Caco-2 (cell line): Measurements from ENCODE around the gene VANGL1. TPM values are rescaled to one million over a fixed set of nuclear protein-coding genes. Genes with fewer than 3 reads are reported as not detected.
A peak's percentile ranks its signal among the peaks of the same experiment; 100 is the strongest.

ENCODE experiments used
- BruUV-seq: library from RNA; stranded (reverse); fragments of 400-500 nt; replicated peaks from 2 replicates; lab custom pipeline; 2021; lab: Mats Ljungman, UMichigan
- CTCF ChIA-PET: fragments of 300-600 bp; sonication (Branson Sonifier 250); formaldehyde crosslinking; loops from one replicate; lab custom pipeline; 2022; ENCODE audit warnings: antibody characterized with exemption; lab: Charles Lee
- POLR2A ChIA-PET: fragments of 300-600 bp; sonication (Branson Sonifier 250); formaldehyde crosslinking; loops from one replicate; lab custom pipeline; 2022; ENCODE audit warnings: antibody characterized with exemption; lab: Charles Lee
- DNase-seq, 2 experiments: peaks; one replicate each; pipeline versions ENCODE4 v3.0.0 to v3.0.0-alpha.2; 2020 to 2022
- H3K27me3 ChIP-seq: replicated peaks from 2 replicates; pipeline ENCODE4 v1.6.0; 2011; ENCODE audit warnings: low read length; ENCODE audit not compliant: control insufficient read depth, insufficient read depth
- H3K36me3 ChIP-seq: 2 replicates; pipeline ENCODE4 v1.5.1; 2011; ENCODE audit warnings: low read length; ENCODE audit not compliant: control insufficient read depth, insufficient read depth
- H3K4me1 ChIP-seq: fragments of 250-450 bp; sonication (Bioruptor Pico); 2 replicates; pipeline ENCODE4 v1.5.1; 2020; ENCODE audit warnings: mild to moderate bottlenecking
- H3K4me3 ChIP-seq: 2 replicates; pipeline ENCODE4 v1.5.1; 2011; ENCODE audit warnings: low read depth, mild to moderate bottlenecking, control low read depth, low read length
- H3K9me3 ChIP-seq: fragments of 250-450 bp; sonication (Bioruptor Pico); 2 replicates; pipeline ENCODE4 v1.5.1; 2020; ENCODE audit warnings: mild to moderate bottlenecking, moderate library complexity
- H3K27ac Mint-ChIP-seq: one replicate; pipeline ENCODE4 v1.8.0; 2022; ENCODE audit warnings: mixed read lengths; ENCODE audit not compliant: unreplicated experiment
- H3K27me3 Mint-ChIP-seq: one replicate; pipeline ENCODE4 v1.8.0; 2022; ENCODE audit warnings: mixed read lengths; ENCODE audit not compliant: insufficient read depth, unreplicated experiment
- H3K36me3 Mint-ChIP-seq: one replicate; pipeline ENCODE4 v1.8.0; 2022; ENCODE audit warnings: mild to moderate bottlenecking, mixed read lengths; ENCODE audit not compliant: insufficient read depth, unreplicated experiment
- H3K4me1 Mint-ChIP-seq: one replicate; pipeline ENCODE4 v1.8.0; 2022; ENCODE audit warnings: low read depth, mixed read lengths; ENCODE audit not compliant: unreplicated experiment
- H3K4me3 Mint-ChIP-seq: one replicate; pipeline ENCODE4 v1.8.0; 2022; ENCODE audit warnings: mild to moderate bottlenecking, moderate library complexity, mixed read lengths; ENCODE audit not compliant: unreplicated experiment
- H3K9me3 Mint-ChIP-seq: one replicate; pipeline ENCODE4 v1.8.0; 2022; ENCODE audit warnings: mixed read lengths; ENCODE audit not compliant: unreplicated experiment
- intact Hi-C: fragments of 100-400 bp; cut with micrococcal nuclease; formaldehyde crosslinking; loops from one replicate; pipeline ENCODE4 v1.10.0; 2022; ENCODE audit not compliant: unreplicated experiment
- total RNA-seq: library from RNA; stranded (reverse); gene quantifications from 2 replicates; pipeline ENCODE4 v1.2.3, GENCODE V29; 2022
- TF ChIP-seq, protein P1 (sequence below), 2 experiments: fragments of 200-600 bp in 1 of 2; IDR thresholded peaks; 1 replicate in 1 of 2; 2 replicates in 1 of 2; pipeline versions ENCODE4 v1.5.1 to v1.8.0; 2011 to 2022; ENCODE audit warnings: antibody characterized with exemption in 1 of 2, control low read depth in 1 of 2, inconsistent platforms in 1 of 2, low read depth in 1 of 2, low read length in 1 of 2, mild to moderate bottlenecking in 1 of 2, moderate library complexity in 1 of 2; ENCODE audit not compliant: insufficient read depth in 1 of 2, severe bottlenecking in 1 of 2, unreplicated experiment in 1 of 2

The VANGL1 gene
- total RNA-seq, 1 experiment from 2014 or later, result 13.6 TPM

DNA sequence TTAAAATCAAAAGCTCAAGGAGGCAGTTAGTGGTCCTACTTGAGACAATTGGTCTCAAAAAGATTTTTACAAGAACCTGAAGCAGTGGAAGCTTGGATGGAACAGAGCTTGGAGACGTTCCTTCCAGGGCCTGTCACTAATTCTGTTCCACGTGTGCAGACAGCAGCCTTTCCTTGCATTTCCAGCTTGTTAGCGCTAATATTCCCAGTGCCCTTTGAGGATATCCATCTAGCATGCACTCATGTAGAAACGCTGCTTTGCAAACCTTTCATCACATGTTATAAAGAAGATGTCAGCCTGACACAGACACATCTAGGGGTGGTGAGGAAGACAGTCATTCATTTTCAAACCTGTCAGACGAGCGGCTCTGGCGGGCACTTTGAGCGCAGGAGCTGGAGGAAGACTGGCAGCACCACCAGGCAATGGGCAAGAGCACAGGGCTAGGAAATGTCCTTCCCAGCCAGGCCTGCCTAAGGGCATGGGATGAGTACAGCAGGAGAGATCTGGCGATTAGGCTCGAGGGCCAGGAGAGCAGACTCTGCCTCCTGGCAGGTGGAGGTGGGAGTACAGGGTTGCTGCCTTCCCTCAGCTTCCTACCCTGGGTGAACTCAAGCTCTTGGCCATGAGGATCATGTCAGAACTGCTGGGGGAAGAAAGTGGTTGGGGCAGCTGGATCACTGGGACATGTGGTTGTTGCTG is 71.3 kb downstream of the VANGL1 start:
- no peaks in the 10 kb centered on the region for H3K27me3 ChIP-seq
- Mint-ChIP-seq H3K4me3 (no peak overlapping the region), H3K4me1 (peaks cover 28% of the 10 kb centered on the region), H3K27ac (peak overlapping the region; percentile 91), H3K27me3 (no peaks in the 10 kb centered on the region), H3K36me3 (peaks cover 15% of the 10 kb centered on the region), H3K9me3 (peaks cover 8% of the 10 kb centered on the region)
- no peak overlapping the region for H3K4me3 ChIP-seq
- H3K9me3 ChIP-seq, result peaks cover 8% of the 10 kb centered on the region
- DNase-seq, result peak in 1 of 2 experiments; percentile 39
- ChIA-PET CTCF (interaction anchor here (2.7 kb wide), 1 partner anchor 52 kb away, joined by 18 read pairs; no protein-coding TSS in a partner anchor), POLR2A (interaction anchor here (0.7 kb wide), 1 partner anchor 52 kb away, joined by 4 read pairs; no protein-coding TSS in a partner anchor)
- no peaks in the 10 kb centered on the region for H3K36me3 ChIP-seq
- H3K4me1 ChIP-seq, result peaks cover 58% of the 10 kb centered on the region
- TF ChIP-seq, protein P1, sequence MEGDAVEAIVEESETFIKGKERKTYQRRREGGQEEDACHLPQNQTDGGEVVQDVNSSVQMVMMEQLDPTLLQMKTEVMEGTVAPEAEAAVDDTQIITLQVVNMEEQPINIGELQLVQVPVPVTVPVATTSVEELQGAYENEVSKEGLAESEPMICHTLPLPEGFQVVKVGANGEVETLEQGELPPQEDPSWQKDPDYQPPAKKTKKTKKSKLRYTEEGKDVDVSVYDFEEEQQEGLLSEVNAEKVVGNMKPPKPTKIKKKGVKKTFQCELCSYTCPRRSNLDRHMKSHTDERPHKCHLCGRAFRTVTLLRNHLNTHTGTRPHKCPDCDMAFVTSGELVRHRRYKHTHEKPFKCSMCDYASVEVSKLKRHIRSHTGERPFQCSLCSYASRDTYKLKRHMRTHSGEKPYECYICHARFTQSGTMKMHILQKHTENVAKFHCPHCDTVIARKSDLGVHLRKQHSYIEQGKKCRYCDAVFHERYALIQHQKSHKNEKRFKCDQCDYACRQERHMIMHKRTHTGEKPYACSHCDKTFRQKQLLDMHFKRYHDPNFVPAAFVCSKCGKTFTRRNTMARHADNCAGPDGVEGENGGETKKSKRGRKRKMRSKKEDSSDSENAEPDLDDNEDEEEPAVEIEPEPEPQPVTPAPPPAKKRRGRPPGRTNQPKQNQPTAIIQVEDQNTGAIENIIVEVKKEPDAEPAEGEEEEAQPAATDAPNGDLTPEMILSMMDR (IDR thresholded peaks at IDR 0.05; ENCODE audit: insufficient read depth in 1 of 2, low read depth in 1 of 2, low read length in 1 of 2, severe bottlenecking in 1 of 2, unreplicated experiment in 1 of 2), result no peak
- no TSS peak for BruUV-seq
- intact Hi-C loops, result no loop called here

DNA sequence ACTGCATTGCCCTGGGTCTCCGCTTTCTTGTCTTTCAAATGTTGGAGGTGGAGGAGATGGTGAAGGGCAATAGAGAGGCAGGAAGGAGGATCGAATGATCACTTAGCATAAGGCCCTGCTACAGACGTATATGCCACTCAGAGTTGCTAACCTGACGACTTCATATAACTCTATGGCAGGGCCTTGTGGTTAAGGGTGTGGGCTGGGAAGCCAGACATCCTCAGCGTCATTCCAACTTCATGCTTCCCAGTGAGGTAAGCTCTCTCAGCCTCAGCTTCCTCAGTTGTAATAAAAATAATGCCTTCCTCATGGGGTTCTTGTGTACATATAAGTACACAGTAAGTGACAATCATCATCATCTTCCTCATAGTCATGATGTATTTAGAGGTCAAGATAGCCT is 72.1 kb downstream of the VANGL1 start:
- Histone ChIP-seq H3K9me3 (peaks cover 8% of the 10 kb centered on the region), H3K36me3 (no peaks in the 10 kb centered on the region), H3K4me3 (no peak overlapping the region), H3K27me3 (no peaks in the 10 kb centered on the region), H3K4me1 (peaks cover 58% of the 10 kb centered on the region)
- CTCF ChIA-PET, result interaction anchor here (1.3 to 2.7 kb wide), 3 partner anchors 51 to 69 kb away, joined by 3 to 18 read pairs (median 4); no protein-coding TSS in a partner anchor
- POLR2A ChIA-PET, result no interaction called here
- no TSS peak for BruUV-seq
- Mint-ChIP-seq H3K27me3 (no peaks in the 10 kb centered on the region), H3K36me3 (peaks cover 15% of the 10 kb centered on the region), H3K4me1 (peaks cover 35% of the 10 kb centered on the region), H3K9me3 (peaks cover 10% of the 10 kb centered on the region), H3K4me3 (peak overlapping the region; percentile 53), H3K27ac (peak overlapping the region; percentile 91)
- no peak for DNase-seq
- TF ChIP-seq, protein P1 (IDR thresholded peaks at IDR 0.05; ENCODE audit: insufficient read depth in 1 of 2, low read depth in 1 of 2, low read length in 1 of 2, severe bottlenecking in 1 of 2, unreplicated experiment in 1 of 2), result no peak
- intact Hi-C loops, result loop anchor here (2.0 kb wide), 2 partner anchors 51 to 105 kb away; no protein-coding TSS in a partner anchor

DNA sequence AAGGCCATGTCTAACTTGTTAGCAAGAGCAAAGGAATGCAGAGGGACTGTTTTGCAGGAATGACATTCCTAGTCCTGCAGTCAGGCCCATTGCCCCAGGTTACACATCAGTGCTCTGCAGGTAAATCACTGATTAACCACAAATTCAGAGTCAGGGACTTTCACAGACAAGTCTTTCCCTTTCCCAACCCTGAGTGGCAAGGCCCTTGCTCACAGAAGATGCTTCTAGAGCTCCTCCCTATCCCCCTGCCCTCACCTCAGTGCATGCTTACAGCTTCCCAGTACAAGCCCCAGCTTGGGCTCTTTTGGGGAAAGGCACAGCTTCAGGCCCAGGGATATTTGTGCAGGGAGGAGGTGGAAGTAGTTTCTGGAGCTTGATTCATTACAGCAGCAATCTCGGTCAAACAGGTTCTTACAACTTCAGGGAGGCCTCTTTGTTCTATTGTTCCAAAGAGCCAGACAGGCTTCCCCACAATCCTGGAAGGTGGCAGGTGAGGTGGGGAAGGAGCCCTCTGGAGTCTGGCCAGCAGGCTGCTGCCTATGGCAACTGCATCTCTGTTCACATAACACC is 72.9 kb downstream of the VANGL1 start:
- intact Hi-C loops, result loop anchor here (2.0 kb wide), 2 partner anchors 50 to 106 kb away; no protein-coding TSS in a partner anchor
- H3K4me3 ChIP-seq, result no peak overlapping the region
- Mint-ChIP-seq H3K4me1 (peaks cover 35% of the 10 kb centered on the region), H3K27me3 (no peaks in the 10 kb centered on the region), H3K9me3 (peaks cover 10% of the 10 kb centered on the region), H3K4me3 (peak overlapping the region; percentile 53), H3K36me3 (peaks cover 15% of the 10 kb centered on the region), H3K27ac (peak overlapping the region; percentile 91)
- ChIA-PET CTCF (interaction anchor here (0.8 to 2.7 kb wide), 5 partner anchors 8 to 106 kb away, joined by 3 to 22 read pairs (median 4); no protein-coding TSS in a partner anchor), POLR2A (interaction anchor here (1.0 kb wide), 1 partner anchor 8 kb away, joined by 4 read pairs; no protein-coding TSS in a partner anchor)
- no peaks in the 10 kb centered on the region for H3K36me3 ChIP-seq
- peaks cover 8% of the 10 kb centered on the region for H3K9me3 ChIP-seq
- TF ChIP-seq, protein P1 (IDR thresholded peaks at IDR 0.05; ENCODE audit: insufficient read depth in 1 of 2, low read depth in 1 of 2, low read length in 1 of 2, severe bottlenecking in 1 of 2, unreplicated experiment in 1 of 2), result no peak
- peak; percentile 90 to 91 for DNase-seq
- BruUV-seq, result no TSS peak
- peaks cover 58% of the 10 kb centered on the region for H3K4me1 ChIP-seq
- no peaks in the 10 kb centered on the region for H3K27me3 ChIP-seq
